Effector memory CD8-positive, alpha-beta T cell (primary cell): ENCODE measurements around the gene KCNT2.
"Not testable (repeated sequence)": the region's sequence is repeated elsewhere in the genome, so short reads cannot be mapped to it uniquely, and the experiment has no call there.

Experiments
- ATAC-seq: fragments of 150-1000 bp; cut with Tn5 transposase; replicated peaks from 2 replicates; pipeline ENCODE4 v1.10.0; 2021; ENCODE audit warnings: mild to moderate bottlenecking, moderate library complexity
- DNase-seq, 3 experiments: peaks; one replicate each; pipeline ENCODE4 v3.0.0; 2021
- H3K27ac Mint-ChIP-seq, 2 donors: one replicate each; pipeline ENCODE4 v1.8.0; 2022; ENCODE audit warnings: mild to moderate bottlenecking in 2 of 2, mixed read lengths in 2 of 2, moderate library complexity in 2 of 2
- H3K27me3 Mint-ChIP-seq, 2 donors: one replicate each; pipeline ENCODE4 v1.8.0; 2022; ENCODE audit warnings: mixed read lengths in 2 of 2
- H3K36me3 Mint-ChIP-seq: one replicate; pipeline ENCODE4 v1.8.0; 2022; ENCODE audit warnings: mild to moderate bottlenecking, moderate library complexity, mixed read lengths; ENCODE audit not compliant: insufficient read depth
- H3K4me1 Mint-ChIP-seq, 2 donors: one replicate each; pipeline ENCODE4 v1.8.0; 2022; ENCODE audit warnings: low read depth in 2 of 2, mixed read lengths in 2 of 2
- H3K4me3 Mint-ChIP-seq, 2 donors: one replicate each; pipeline ENCODE4 v1.8.0; 2022; ENCODE audit warnings: mild to moderate bottlenecking in 2 of 2, mixed read lengths in 2 of 2, moderate library complexity in 2 of 2
- H3K9me3 Mint-ChIP-seq, 2 donors: one replicate each; pipeline ENCODE4 v1.8.0; 2022; ENCODE audit warnings: mixed read lengths in 2 of 2

The KCNT2 gene

GRCh38 chr1:196319301-196319700 is 288.9 kb downstream of the KCNT2 start:
- no peaks in the 10 kb centered on the region for H3K36me3 Mint-ChIP-seq
- no peaks in the 10 kb centered on the region for H3K4me1 Mint-ChIP-seq
- no peak overlapping the region for H3K4me3 Mint-ChIP-seq
- DNase-seq: no peak
- no peak overlapping the region for H3K27ac Mint-ChIP-seq
- no peak for ATAC-seq
- H3K9me3 Mint-ChIP-seq: no peaks in the 10 kb centered on the region
- no peaks in the 10 kb centered on the region for H3K27me3 Mint-ChIP-seq

GRCh38 chr1:196317535-196318522 is 290.4 kb downstream of the KCNT2 start:
- no peak overlapping the region for H3K4me3 Mint-ChIP-seq
- DNase-seq (no peak), ATAC-seq (no peak)
- no peaks in the 10 kb centered on the region for H3K4me1 Mint-ChIP-seq
- H3K36me3 Mint-ChIP-seq: no peaks in the 10 kb centered on the region
- H3K27me3 Mint-ChIP-seq: no peaks in the 10 kb centered on the region
- no peaks in the 10 kb centered on the region for H3K9me3 Mint-ChIP-seq
- no peak overlapping the region for H3K27ac Mint-ChIP-seq

- H3K9me3 Mint-ChIP-seq: peaks cover 0 to 2% of the 10 kb centered on the region in 2 donors
- no peak overlapping the region for H3K4me3 Mint-ChIP-seq
- H3K4me1 Mint-ChIP-seq: no peaks in the 10 kb centered on the region
- no peak overlapping the region for H3K27ac Mint-ChIP-seq
- ATAC-seq (no peak), DNase-seq (no peak)
- H3K36me3 Mint-ChIP-seq: no peaks in the 10 kb centered on the region
- H3K27me3 Mint-ChIP-seq: no peaks in the 10 kb centered on the region
These were observed 295.5 kb downstream of the KCNT2 start for GRCh38 chr1:196312739-196313138.

- Mint-ChIP-seq H3K4me1 (no peaks in the 10 kb centered on the region), H3K9me3 (peaks cover 0 to 2% of the 10 kb centered on the region in 2 donors), H3K27ac (no peak overlapping the region), H3K4me3 (no peak overlapping the region), H3K27me3 (no peaks in the 10 kb centered on the region), H3K36me3 (no peaks in the 10 kb centered on the region)
- ATAC-seq (no peak), DNase-seq (no peak)
These were observed 298.9 kb downstream of the KCNT2 start for GRCh38 chr1:196309386-196309785.

GRCh38 chr1:196308176-196308575 is 300.1 kb downstream of the KCNT2 start:
- ATAC-seq: no peak
- no peak for DNase-seq
- H3K36me3 Mint-ChIP-seq: no peaks in the 10 kb centered on the region

GRCh38 chr1:196306421-196306820 is 301.8 kb downstream of the KCNT2 start:
- Mint-ChIP-seq H3K9me3 (no peaks in the 10 kb centered on the region), H3K4me1 (no peaks in the 10 kb centered on the region), H3K27ac (no peak overlapping the region), H3K4me3 (no peak overlapping the region), H3K36me3 (no peaks in the 10 kb centered on the region), H3K27me3 (no peaks in the 10 kb centered on the region)
- DNase-seq: no peak
- no peak for ATAC-seq

More at GRCh38 chr1:196308176-196308575, 300.1 kb downstream of the KCNT2 start:
- Mint-ChIP-seq H3K9me3 (peaks cover 0 to 2% of the 10 kb centered on the region in 2 donors), H3K4me3 (no peak overlapping the region), H3K27ac (no peak overlapping the region), H3K4me1 (no peaks in the 10 kb centered on the region), H3K27me3 (no peaks in the 10 kb centered on the region)

- Mint-ChIP-seq H3K27me3 (no peaks in the 10 kb centered on the region), H3K4me3 (no peak overlapping the region), H3K27ac (no peak overlapping the region), H3K4me1 (no peaks in the 10 kb centered on the region), H3K36me3 (no peaks in the 10 kb centered on the region), H3K9me3 (no peaks in the 10 kb centered on the region)
- no peak for DNase-seq
- ATAC-seq: no peak
These were observed 303.0 kb downstream of the KCNT2 start for GRCh38 chr1:196305216-196305615.

- no peaks in the 10 kb centered on the region for H3K36me3 Mint-ChIP-seq
- peaks cover 0 to 2% of the 10 kb centered on the region in 2 donors for H3K9me3 Mint-ChIP-seq
- H3K4me1 Mint-ChIP-seq: no peaks in the 10 kb centered on the region
- ATAC-seq (no peak), DNase-seq (no peak)
- no peaks in the 10 kb centered on the region for H3K27me3 Mint-ChIP-seq
- no peak overlapping the region for H3K27ac Mint-ChIP-seq
- H3K4me3 Mint-ChIP-seq: no peak overlapping the region
These were observed 305.3 kb downstream of the KCNT2 start for GRCh38 chr1:196302981-196303380.

- H3K4me1 Mint-ChIP-seq: no peaks in the 10 kb centered on the region
These were observed 305.8 kb downstream of the KCNT2 start for GRCh38 chr1:196302420-196302819.

GRCh38 chr1:196295766-196296165 is 312.5 kb downstream of the KCNT2 start:
- no peak overlapping the region for H3K27ac Mint-ChIP-seq
- H3K9me3 Mint-ChIP-seq: peaks cover 0 to 5% of the 10 kb centered on the region in 2 donors
- no peaks in the 10 kb centered on the region for H3K27me3 Mint-ChIP-seq
- DNase-seq: no peak
- H3K36me3 Mint-ChIP-seq: no peaks in the 10 kb centered on the region
- no peak overlapping the region for H3K4me3 Mint-ChIP-seq
- no peak for ATAC-seq
- H3K4me1 Mint-ChIP-seq: no peaks in the 10 kb centered on the region

More at GRCh38 chr1:196302420-196302819, 305.8 kb downstream of the KCNT2 start:
- DNase-seq (no peak), ATAC-seq (no peak)
- Mint-ChIP-seq H3K36me3 (no peaks in the 10 kb centered on the region), H3K27ac (no peak overlapping the region), H3K9me3 (peaks cover 0 to 2% of the 10 kb centered on the region in 2 donors), H3K27me3 (no peaks in the 10 kb centered on the region), H3K4me3 (no peak overlapping the region)

GRCh38 chr1:196278816-196279215 is 329.4 kb downstream of the KCNT2 start:
- no peak overlapping the region for H3K27ac Mint-ChIP-seq
- H3K9me3 Mint-ChIP-seq: no peaks in the 10 kb centered on the region
- ATAC-seq (no peak), DNase-seq (no peak)
- no peaks in the 10 kb centered on the region for H3K27me3 Mint-ChIP-seq
- H3K4me3 Mint-ChIP-seq: no peak overlapping the region
- no peaks in the 10 kb centered on the region for H3K4me1 Mint-ChIP-seq
- no peaks in the 10 kb centered on the region for H3K36me3 Mint-ChIP-seq

- no peak for ATAC-seq
- H3K36me3 Mint-ChIP-seq: no peaks in the 10 kb centered on the region
- no peaks in the 10 kb centered on the region for H3K27me3 Mint-ChIP-seq
- H3K4me1 Mint-ChIP-seq: no peaks in the 10 kb centered on the region
- no peak overlapping the region for H3K4me3 Mint-ChIP-seq
- H3K27ac Mint-ChIP-seq: no peak overlapping the region
- H3K9me3 Mint-ChIP-seq: no peaks in the 10 kb centered on the region
- DNase-seq: no peak
These were observed 330.4 kb downstream of the KCNT2 start for GRCh38 chr1:196277860-196278259.

- Mint-ChIP-seq H3K4me1 (no peaks in the 10 kb centered on the region), H3K9me3 (no peaks in the 10 kb centered on the region), H3K36me3 (no peaks in the 10 kb centered on the region), H3K4me3 (no peak overlapping the region), H3K27me3 (no peaks in the 10 kb centered on the region), H3K27ac (no peak overlapping the region)
- no peak for ATAC-seq
- no peak for DNase-seq
These were observed 336.9 kb downstream of the KCNT2 start for GRCh38 chr1:196271212-196271947.

- not testable (repeated sequence) for H3K4me3 Mint-ChIP-seq, H3K36me3 Mint-ChIP-seq, H3K27me3 Mint-ChIP-seq, DNase-seq, H3K9me3 Mint-ChIP-seq, ATAC-seq, H3K4me1 Mint-ChIP-seq, H3K27ac Mint-ChIP-seq
These were observed 345.2 kb downstream of the KCNT2 start for GRCh38 chr1:196263086-196263485.
